Esophagus squamous epithelium (tissue), 5 donors: ENCODE data around the gene NRCAM. TPM values are rescaled to one million over a fixed set of nuclear protein-coding genes. Genes with fewer than 3 reads are reported as not detected.

Experiments
- DNase-seq: peaks from one replicate; lab custom pipeline; 2025; lab: John Stamatoyannopoulos, UW
- H3K27ac ChIP-seq, 4 donors: fragments of 200-600 bp; sonication (generic); one replicate each; pipeline ENCODE4 v1.5.1; 2016 to 2019; ENCODE audit warnings: mild to moderate bottlenecking in 1 of 4
- H3K27me3 ChIP-seq, 4 donors: fragments of 200-600 bp; sonication (generic); 1 replicate in 3 of 4; 2 replicates in 1 of 4; pipeline versions ENCODE4 v1.5.1 to v1.6.0; 2017 to 2021; ENCODE audit warnings: antibody characterized with exemption in 1 of 4
- H3K36me3 ChIP-seq, 3 donors: fragments of 200-600 bp; sonication (generic); one replicate each; pipeline ENCODE4 v1.5.1; 2016 to 2019
- H3K4me1 ChIP-seq, 3 donors: fragments of 200-600 bp; sonication (generic); one replicate each; pipeline ENCODE4 v1.5.1; 2017 to 2019
- H3K4me3 ChIP-seq, 4 donors: fragments of 200-600 bp; sonication (generic); 1 replicate in 3 of 4; 2 replicates in 1 of 4; pipeline ENCODE4 v1.5.1; 2016 to 2019; ENCODE audit warnings: mild to moderate bottlenecking in 2 of 4, moderate library complexity in 1 of 4
- H3K9me3 ChIP-seq, 3 donors: fragments of 200-600 bp; sonication (generic); one replicate each; pipeline ENCODE4 v1.5.1; 2016 to 2019
- POLR2A ChIP-seq, 4 donors: fragments of 450-650 bp; IDR thresholded peaks; one replicate each; pipeline ENCODE4 v1.6.1; 2017; ENCODE audit warnings: antibody characterized with exemption in 4 of 4, mild to moderate bottlenecking in 4 of 4, moderate library complexity in 3 of 4
- WGBS, 2 donors: methylation state at CpG; one replicate each; pipeline ENCODE4 v1.1.5; 2018; 5-methylcytosine and 5-hydroxymethylcytosine counted together
- intact Hi-C: fragments of 100-400 bp; cut with DNase I; formaldehyde crosslinking; loops from one replicate; pipeline ENCODE4 v1.15.0; 2022
- total RNA-seq, 4 donors: library from RNA; depleted of rRNA; stranded (reverse); fragments of >200 nt; gene quantifications; one replicate each; pipeline ENCODE4 v1.1.0, GENCODE V29; 2016
- TF ChIP-seq, protein P1 (sequence below), 6 experiments: fragments of 450-650 bp in 4 of 6; fragments of 200-600 bp in 2 of 6; sonication (generic) in 2 of 6; IDR thresholded peaks; one replicate each; pipeline ENCODE4 v1.5.1; 2016 to 2019; ENCODE audit warnings: antibody characterized with exemption in 6 of 6, mild to moderate bottlenecking in 4 of 6, moderate library complexity in 4 of 6
- donor health status: DM: yes; HTN: yes; CAD: no.

Gene NRCAM
- total RNA-seq, 4 donors from 2014 or later, result 1.5 to 9.8 (median 6.3) TPM; not detected in 1

DNA sequence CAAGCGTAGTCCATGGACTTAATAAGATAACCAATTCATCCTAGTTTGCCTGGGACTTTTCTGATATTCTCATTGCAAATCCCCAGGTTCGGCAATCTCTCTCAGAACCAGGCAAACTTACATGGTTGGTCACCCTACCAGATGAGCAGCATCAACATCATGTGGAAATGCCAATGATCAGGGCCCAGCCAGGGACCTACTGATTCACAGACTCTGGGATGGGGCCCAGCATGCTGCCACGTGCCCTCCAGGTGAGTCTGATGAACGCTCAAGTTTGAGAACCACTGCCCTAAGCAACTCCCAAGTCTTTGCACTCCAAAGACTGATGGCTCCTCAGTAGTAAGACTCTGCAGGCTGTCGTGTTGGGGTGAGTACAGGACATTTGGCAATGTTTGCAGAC, 328.8 kb downstream of the NRCAM start:
- intact Hi-C loops, result no loop called here
- Histone ChIP-seq H3K4me3 (no peak overlapping the region), H3K4me1 (peaks cover 0 to 49% (median 14%) of the 10 kb centered on the region in 3 donors), H3K36me3 (no peaks in the 10 kb centered on the region), H3K27me3 (no peaks in the 10 kb centered on the region), H3K27ac (no peak overlapping the region), H3K9me3 (no peaks in the 10 kb centered on the region)
- TF ChIP-seq, protein P1, sequence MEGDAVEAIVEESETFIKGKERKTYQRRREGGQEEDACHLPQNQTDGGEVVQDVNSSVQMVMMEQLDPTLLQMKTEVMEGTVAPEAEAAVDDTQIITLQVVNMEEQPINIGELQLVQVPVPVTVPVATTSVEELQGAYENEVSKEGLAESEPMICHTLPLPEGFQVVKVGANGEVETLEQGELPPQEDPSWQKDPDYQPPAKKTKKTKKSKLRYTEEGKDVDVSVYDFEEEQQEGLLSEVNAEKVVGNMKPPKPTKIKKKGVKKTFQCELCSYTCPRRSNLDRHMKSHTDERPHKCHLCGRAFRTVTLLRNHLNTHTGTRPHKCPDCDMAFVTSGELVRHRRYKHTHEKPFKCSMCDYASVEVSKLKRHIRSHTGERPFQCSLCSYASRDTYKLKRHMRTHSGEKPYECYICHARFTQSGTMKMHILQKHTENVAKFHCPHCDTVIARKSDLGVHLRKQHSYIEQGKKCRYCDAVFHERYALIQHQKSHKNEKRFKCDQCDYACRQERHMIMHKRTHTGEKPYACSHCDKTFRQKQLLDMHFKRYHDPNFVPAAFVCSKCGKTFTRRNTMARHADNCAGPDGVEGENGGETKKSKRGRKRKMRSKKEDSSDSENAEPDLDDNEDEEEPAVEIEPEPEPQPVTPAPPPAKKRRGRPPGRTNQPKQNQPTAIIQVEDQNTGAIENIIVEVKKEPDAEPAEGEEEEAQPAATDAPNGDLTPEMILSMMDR (IDR thresholded peaks at IDR 0.05), result no peak
- TF ChIP-seq POLR2A (IDR thresholded peaks at IDR 0.05), result no peak
- DNase-seq, result no peak
- 46 to 81% methylated on average over 3 to 5 of the region's 5 CpGs for WGBS, 2 donors

DNA sequence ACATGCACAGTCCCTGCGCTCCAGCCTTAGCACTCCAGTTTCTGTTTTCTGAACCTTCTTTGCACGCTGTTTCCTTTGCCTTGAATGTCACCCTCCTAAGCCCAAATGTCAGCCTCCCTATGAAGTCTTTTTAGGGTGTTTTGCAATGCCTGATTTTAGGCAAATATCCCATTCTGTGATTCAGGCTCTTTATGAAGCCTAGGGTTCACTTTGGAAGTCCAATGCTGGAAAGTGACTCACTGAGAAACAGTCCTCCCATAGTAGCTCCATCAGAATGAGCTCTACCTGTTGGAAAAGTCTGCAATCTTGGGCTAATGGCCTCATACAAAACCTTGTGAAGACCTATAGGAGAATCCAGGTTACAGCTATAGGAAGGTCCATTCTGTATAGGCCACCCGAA, 331.4 kb downstream of the NRCAM start:
- Histone ChIP-seq H3K27me3 (no peaks in the 10 kb centered on the region), H3K27ac (no peak overlapping the region), H3K4me3 (no peak overlapping the region), H3K36me3 (no peaks in the 10 kb centered on the region), H3K9me3 (no peaks in the 10 kb centered on the region), H3K4me1 (peaks cover 0 to 42% (median 7%) of the 10 kb centered on the region in 3 donors)
- intact Hi-C loops, result no loop called here
- WGBS, 2 donors, result 83 to 90% methylated on average over 3 of the region's 3 CpGs
- no peak for DNase-seq
- TF ChIP-seq POLR2A (IDR thresholded peaks at IDR 0.05), result no peak
- TF ChIP-seq, protein P1 (IDR thresholded peaks at IDR 0.05), result no peak

DNA sequence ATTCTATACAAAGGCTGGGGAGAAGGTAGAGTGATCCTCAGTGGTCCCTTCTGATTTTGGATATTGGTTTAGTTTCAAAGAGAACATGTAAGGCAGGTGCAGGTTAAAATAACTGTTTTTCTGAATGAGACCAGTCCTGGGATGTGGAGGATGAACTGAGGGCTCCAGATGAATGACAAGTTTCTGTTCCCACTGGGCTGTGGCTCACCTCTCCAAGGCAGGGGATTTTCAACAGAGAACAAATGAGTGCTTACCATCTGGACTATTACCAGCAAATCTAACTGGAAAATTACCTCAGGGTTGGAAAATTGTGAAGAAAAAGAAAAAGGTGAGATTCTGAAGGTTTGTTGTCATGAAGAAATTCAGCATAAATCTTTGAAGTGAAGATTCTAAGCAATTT, 334.1 kb downstream of the NRCAM start:
- Histone ChIP-seq H3K36me3 (no peaks in the 10 kb centered on the region), H3K9me3 (no peaks in the 10 kb centered on the region), H3K4me1 (peaks cover 0 to 29% (median 0%) of the 10 kb centered on the region in 3 donors), H3K27ac (no peak overlapping the region), H3K4me3 (no peak overlapping the region), H3K27me3 (no peaks in the 10 kb centered on the region)
- TF ChIP-seq POLR2A (IDR thresholded peaks at IDR 0.05), result no peak
- TF ChIP-seq, protein P1 (IDR thresholded peaks at IDR 0.05), result no peak
- DNase-seq, result no peak
- intact Hi-C loops, result no loop called here

DNA sequence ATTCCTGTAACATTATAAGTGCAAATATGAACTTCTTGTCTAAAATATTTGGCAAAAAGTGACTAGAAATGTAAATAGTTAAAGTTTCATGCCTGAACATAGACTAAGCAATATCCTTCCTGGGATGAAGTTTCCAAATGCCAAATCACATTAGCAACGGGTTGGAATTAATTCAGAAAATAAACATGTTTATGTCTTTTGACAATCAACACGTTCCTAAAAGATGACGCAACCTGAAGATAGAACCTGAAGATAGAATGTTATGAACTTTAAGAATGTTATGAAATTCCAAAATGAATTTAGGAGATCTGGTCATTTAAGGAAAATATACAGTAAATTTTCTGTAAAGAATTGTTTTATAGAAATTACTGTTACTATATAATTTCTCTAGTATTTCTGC, 335.3 kb downstream of the NRCAM start:
- Histone ChIP-seq H3K27ac (peak overlapping the region in 1 of 4 donors; percentile 22), H3K27me3 (no peaks in the 10 kb centered on the region), H3K36me3 (no peaks in the 10 kb centered on the region), H3K4me1 (peaks cover 0 to 29% (median 0%) of the 10 kb centered on the region in 3 donors), H3K4me3 (no peak overlapping the region), H3K9me3 (no peaks in the 10 kb centered on the region)
- intact Hi-C loops, result no loop called here
- 25 to 35% methylated on average over 3 of the region's 3 CpGs for WGBS, 2 donors
- DNase-seq, result no peak
- TF ChIP-seq, protein P1 (IDR thresholded peaks at IDR 0.05), result no peak
- no peak for TF ChIP-seq POLR2A (IDR thresholded peaks at IDR 0.05)

DNA sequence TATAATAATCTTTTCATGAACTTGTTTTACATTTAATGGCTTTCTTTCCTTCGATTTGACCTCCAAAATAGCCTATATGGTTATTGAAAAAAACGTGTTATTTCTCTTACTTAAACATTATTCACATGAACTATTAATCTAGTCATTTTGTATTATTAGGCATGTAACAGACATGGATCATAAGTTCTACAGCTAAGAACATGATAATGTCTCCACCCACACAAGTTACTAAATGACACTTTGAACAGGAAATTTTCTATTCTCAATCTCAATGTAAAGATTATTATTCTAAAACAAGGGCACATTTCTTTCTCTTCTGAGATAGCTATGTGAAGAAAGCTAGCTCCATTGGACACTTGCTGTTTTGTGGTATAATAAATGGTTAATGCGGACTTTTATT, 336.0 kb downstream of the NRCAM start:
- Histone ChIP-seq H3K9me3 (no peaks in the 10 kb centered on the region), H3K27ac (no peak overlapping the region), H3K27me3 (no peaks in the 10 kb centered on the region), H3K4me1 (peaks cover 0 to 29% (median 0%) of the 10 kb centered on the region in 3 donors), H3K4me3 (no peak overlapping the region), H3K36me3 (no peaks in the 10 kb centered on the region)
- DNase-seq, result no peak
- TF ChIP-seq, protein P1 (IDR thresholded peaks at IDR 0.05), result no peak
- TF ChIP-seq POLR2A (IDR thresholded peaks at IDR 0.05), result no peak
- WGBS, 2 donors, result 52 to 55% methylated on average over 3 of the region's 3 CpGs
- intact Hi-C loops, result no loop called here
